Measurements from ENCODE around the gene FXYD7.
A peak's percentile ranks its signal among the peaks of the same experiment; 100 is the strongest.

FXYD7 gene

GRCh38 chr19:35153701-35154524 lies 10.9 kb downstream of the FXYD7 start:
- H3K27me3 Mint-ChIP-seq (ENCODE audit: low read depth) = peaks cover 8% of the 10 kb centered on the region
- DNase-seq (ENCODE audit: low spot score) = peak; percentile 61
- peak overlapping the region; percentile 100 for H3K4me3 Mint-ChIP-seq
- H3K9me3 Mint-ChIP-seq = no peaks in the 10 kb centered on the region
- H3K4me1 Mint-ChIP-seq (ENCODE audit: low read depth) = peaks cover 38% of the 10 kb centered on the region
- H3K27ac Mint-ChIP-seq = peak overlapping the region; percentile 97
- peaks cover 43% of the 10 kb centered on the region for H3K36me3 Mint-ChIP-seq (ENCODE audit: low read depth)

GRCh38 chr19:35154525-35155406 lies 11.7 kb downstream of the FXYD7 start, which contains the start of gene FXYD5:
Gene FXYD5 (plus strand): TSS chr19:35154735. CDS start chr19:35155551, 816 bp downstream.
- H3K36me3 Mint-ChIP-seq (ENCODE audit: low read depth) = peaks cover 52% of the 10 kb centered on the region
- H3K9me3 Mint-ChIP-seq = no peaks in the 10 kb centered on the region
- peak within 1 kb of the TSS; percentile 100 for H3K4me3 Mint-ChIP-seq
- peaks cover 38% of the 10 kb centered on the region for H3K4me1 Mint-ChIP-seq (ENCODE audit: low read depth)
- peak within 1 kb of the TSS; percentile 97 for H3K27ac Mint-ChIP-seq
- peak; percentile 84 for DNase-seq (ENCODE audit: low spot score)
- peaks cover 8% of the 10 kb centered on the region for H3K27me3 Mint-ChIP-seq (ENCODE audit: low read depth)

- peak; percentile 33 for DNase-seq (ENCODE audit: low spot score)
- peak overlapping the region; percentile 97 for H3K27ac Mint-ChIP-seq
- H3K4me1 Mint-ChIP-seq (ENCODE audit: low read depth) = peaks cover 38% of the 10 kb centered on the region
- H3K36me3 Mint-ChIP-seq (ENCODE audit: low read depth) = peaks cover 57% of the 10 kb centered on the region
- peak overlapping the region; percentile 100 for H3K4me3 Mint-ChIP-seq
- H3K27me3 Mint-ChIP-seq (ENCODE audit: low read depth) = peaks cover 8% of the 10 kb centered on the region
- H3K9me3 Mint-ChIP-seq = no peaks in the 10 kb centered on the region
Measured at GRCh38 chr19:35155441-35155840, 12.4 kb downstream of the FXYD7 start.

- H3K9me3 Mint-ChIP-seq = peaks cover under 1% of the 10 kb centered on the region
- DNase-seq (ENCODE audit: low spot score) = no peak
- H3K27ac Mint-ChIP-seq = peak overlapping the region; percentile 97
- H3K27me3 Mint-ChIP-seq (ENCODE audit: low read depth) = peaks cover 8% of the 10 kb centered on the region
- H3K4me1 Mint-ChIP-seq (ENCODE audit: low read depth) = peaks cover 34% of the 10 kb centered on the region
- H3K4me3 Mint-ChIP-seq = peak overlapping the region; percentile 100
- peaks cover 64% of the 10 kb centered on the region for H3K36me3 Mint-ChIP-seq (ENCODE audit: low read depth)
Measured at GRCh38 chr19:35155981-35156672, 13.1 kb downstream of the FXYD7 start.

- H3K36me3 Mint-ChIP-seq (ENCODE audit: low read depth) = peaks cover 69% of the 10 kb centered on the region
- peaks cover 8% of the 10 kb centered on the region for H3K27me3 Mint-ChIP-seq (ENCODE audit: low read depth)
- H3K27ac Mint-ChIP-seq = peak overlapping the region; percentile 97
- H3K4me1 Mint-ChIP-seq (ENCODE audit: low read depth) = peaks cover 34% of the 10 kb centered on the region
- DNase-seq (ENCODE audit: low spot score) = no peak
- H3K9me3 Mint-ChIP-seq = peaks cover 6% of the 10 kb centered on the region
- peak overlapping the region; percentile 100 for H3K4me3 Mint-ChIP-seq
Measured at GRCh38 chr19:35156673-35157014, 13.6 kb downstream of the FXYD7 start.

- peaks cover 31% of the 10 kb centered on the region for H3K4me1 Mint-ChIP-seq (ENCODE audit: low read depth)
Measured at GRCh38 chr19:35157431-35157830, 14.4 kb downstream of the FXYD7 start.

GRCh38 chr19:35159606-35160005 lies 16.6 kb downstream of the FXYD7 start:
- Mint-ChIP-seq H3K4me3 (no peak overlapping the region), H3K27me3 (ENCODE audit: low read depth) (no peaks in the 10 kb centered on the region), H3K36me3 (ENCODE audit: low read depth) (peaks cover 94% of the 10 kb centered on the region), H3K4me1 (ENCODE audit: low read depth) (peaks cover 22% of the 10 kb centered on the region), H3K27ac (no peak overlapping the region), H3K9me3 (peaks cover 28% of the 10 kb centered on the region)
- DNase-seq (ENCODE audit: low spot score) = no peak

More at GRCh38 chr19:35157431-35157830, 14.4 kb downstream of the FXYD7 start:
- Mint-ChIP-seq H3K4me3 (peak overlapping the region; percentile 40), H3K36me3 (ENCODE audit: low read depth) (peaks cover 76% of the 10 kb centered on the region), H3K9me3 (peaks cover 12% of the 10 kb centered on the region), H3K27me3 (ENCODE audit: low read depth) (peaks cover 4% of the 10 kb centered on the region), H3K27ac (no peak overlapping the region)
- DNase-seq (ENCODE audit: low spot score) = no peak

GRCh38 chr19:35160629-35161433 lies 17.8 kb downstream of the FXYD7 start:
- Mint-ChIP-seq H3K4me1 (ENCODE audit: low read depth) (peaks cover 16% of the 10 kb centered on the region), H3K27ac (no peak overlapping the region), H3K4me3 (no peak overlapping the region), H3K36me3 (ENCODE audit: low read depth) (peaks cover 97% of the 10 kb centered on the region), H3K9me3 (peaks cover 39% of the 10 kb centered on the region), H3K27me3 (ENCODE audit: low read depth) (no peaks in the 10 kb centered on the region)
- DNase-seq (ENCODE audit: low spot score) = no peak

GRCh38 chr19:35161434-35161743 lies 18.3 kb downstream of the FXYD7 start:
- Mint-ChIP-seq H3K27me3 (ENCODE audit: low read depth) (no peaks in the 10 kb centered on the region), H3K36me3 (ENCODE audit: low read depth) (peaks cover 97% of the 10 kb centered on the region), H3K27ac (no peak overlapping the region), H3K4me1 (ENCODE audit: low read depth) (peaks cover 11% of the 10 kb centered on the region), H3K4me3 (no peak overlapping the region), H3K9me3 (peaks cover 45% of the 10 kb centered on the region)
- DNase-seq (ENCODE audit: low spot score) = no peak

GRCh38 chr19:35162471-35163326 lies 19.6 kb downstream of the FXYD7 start:
- H3K4me1 Mint-ChIP-seq (ENCODE audit: low read depth) = peaks cover 17% of the 10 kb centered on the region
- peaks cover 48% of the 10 kb centered on the region for H3K9me3 Mint-ChIP-seq
- no peaks in the 10 kb centered on the region for H3K27me3 Mint-ChIP-seq (ENCODE audit: low read depth)
- no peak overlapping the region for H3K27ac Mint-ChIP-seq
- H3K36me3 Mint-ChIP-seq (ENCODE audit: low read depth) = peaks cover 98% of the 10 kb centered on the region
- no peak overlapping the region for H3K4me3 Mint-ChIP-seq
- no peak for DNase-seq (ENCODE audit: low spot score)

GRCh38 chr19:35164418-35164817 lies 21.4 kb downstream of the FXYD7 start:
- Mint-ChIP-seq H3K4me1 (ENCODE audit: low read depth) (peaks cover 21% of the 10 kb centered on the region), H3K9me3 (peaks cover 48% of the 10 kb centered on the region), H3K27me3 (ENCODE audit: low read depth) (no peaks in the 10 kb centered on the region), H3K4me3 (no peak overlapping the region), H3K27ac (no peak overlapping the region), H3K36me3 (ENCODE audit: low read depth) (peaks cover 96% of the 10 kb centered on the region)
- no peak for DNase-seq (ENCODE audit: low spot score)

GRCh38 chr19:35165200-35166058 lies 22.4 kb downstream of the FXYD7 start:
- DNase-seq (ENCODE audit: low spot score) = no peak
- H3K27me3 Mint-ChIP-seq (ENCODE audit: low read depth) = no peaks in the 10 kb centered on the region
- H3K9me3 Mint-ChIP-seq = peaks cover 48% of the 10 kb centered on the region
- H3K4me3 Mint-ChIP-seq = peak overlapping the region; percentile 36
- peak overlapping the region; percentile 78 for H3K27ac Mint-ChIP-seq
- peaks cover 25% of the 10 kb centered on the region for H3K4me1 Mint-ChIP-seq (ENCODE audit: low read depth)
- H3K36me3 Mint-ChIP-seq (ENCODE audit: low read depth) = peaks cover 97% of the 10 kb centered on the region
